ENCODE data around the gene PPP1R14D.

Gene PPP1R14D

DNA sequence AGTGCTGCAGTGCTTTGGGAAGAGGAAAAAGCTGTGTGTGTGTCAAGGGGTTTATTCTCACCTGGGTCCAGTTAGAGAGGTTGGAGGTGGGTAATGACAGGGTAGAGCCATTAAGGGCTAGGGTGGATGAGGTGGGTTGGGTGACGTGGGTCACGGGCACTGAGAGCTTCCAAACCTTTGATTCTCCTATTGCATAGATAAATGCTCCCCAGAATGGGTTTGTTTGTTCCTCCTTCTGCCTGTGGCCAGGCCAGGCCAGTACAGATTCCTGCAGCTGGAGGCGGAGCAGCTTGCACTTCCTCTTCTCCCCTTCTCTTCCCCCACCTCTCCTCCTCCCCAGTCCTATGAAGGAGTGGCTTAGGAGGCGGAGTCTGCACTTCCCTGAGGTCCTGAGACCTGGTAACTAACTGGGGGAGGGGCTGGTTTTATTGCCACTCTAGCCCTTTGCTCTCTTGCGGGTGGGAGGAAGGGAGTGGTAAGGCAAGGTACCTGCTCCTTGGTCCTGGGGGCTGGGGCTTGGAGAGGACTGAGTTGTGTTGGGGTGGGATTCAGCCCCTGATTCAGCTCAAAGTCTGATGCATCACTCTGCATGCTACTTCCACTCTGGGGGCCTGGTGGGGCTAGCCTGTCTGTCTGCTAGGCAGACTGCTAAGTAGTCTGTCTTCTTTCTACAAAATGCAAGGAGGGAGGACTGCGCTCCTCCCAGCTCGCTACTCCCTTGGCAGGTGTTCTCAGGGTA is 18.9 kb upstream of the PPP1R14D start:
- Histone ChIP-seq H3K9ac (ENCODE audit: low read depth, low read length) (no peak overlapping the region), H3K27me3 (ENCODE audit: control insufficient read depth, insufficient read depth, low read length) (peaks cover 43% of the 10 kb centered on the region), H3K4me1 (ENCODE audit: control insufficient read depth, insufficient read depth, low read length) (peaks cover 12% of the 10 kb centered on the region), H3K9me3 (replicated peaks; ENCODE audit: low read length) (no peaks in the 10 kb centered on the region), H3K36me3 (ENCODE audit: insufficient read depth, low read length) (no peaks in the 10 kb centered on the region), H3K4me2 (ENCODE audit: low read length) (no peak overlapping the region), H3K4me3 (ENCODE audit: low read length) (no peak overlapping the region)

- Histone ChIP-seq H3K9me3 (replicated peaks; ENCODE audit: low read length) (no peaks in the 10 kb centered on the region), H3K27me3 (ENCODE audit: control insufficient read depth, insufficient read depth, low read length) (peaks cover 47% of the 10 kb centered on the region), H3K4me1 (ENCODE audit: control insufficient read depth, insufficient read depth, low read length) (peaks cover 12% of the 10 kb centered on the region), H3K4me2 (ENCODE audit: low read length) (no peak overlapping the region), H3K4me3 (ENCODE audit: low read length) (no peak overlapping the region), H3K36me3 (ENCODE audit: insufficient read depth, low read length) (no peaks in the 10 kb centered on the region), H3K9ac (ENCODE audit: low read depth, low read length) (no peak overlapping the region)
Observed at GRCh38 chr15:40846841-40847222, 18.3 kb upstream of the PPP1R14D start.

- H3K4me1 ChIP-seq (ENCODE audit: control insufficient read depth, insufficient read depth, low read length), result peaks cover 12% of the 10 kb centered on the region
- no peak overlapping the region for H3K4me3 ChIP-seq (ENCODE audit: low read length)
- no peak overlapping the region for H3K9ac ChIP-seq (ENCODE audit: low read depth, low read length)
Observed at GRCh38 chr15:40845511-40846284, 17.2 kb upstream of the PPP1R14D start.

DNA sequence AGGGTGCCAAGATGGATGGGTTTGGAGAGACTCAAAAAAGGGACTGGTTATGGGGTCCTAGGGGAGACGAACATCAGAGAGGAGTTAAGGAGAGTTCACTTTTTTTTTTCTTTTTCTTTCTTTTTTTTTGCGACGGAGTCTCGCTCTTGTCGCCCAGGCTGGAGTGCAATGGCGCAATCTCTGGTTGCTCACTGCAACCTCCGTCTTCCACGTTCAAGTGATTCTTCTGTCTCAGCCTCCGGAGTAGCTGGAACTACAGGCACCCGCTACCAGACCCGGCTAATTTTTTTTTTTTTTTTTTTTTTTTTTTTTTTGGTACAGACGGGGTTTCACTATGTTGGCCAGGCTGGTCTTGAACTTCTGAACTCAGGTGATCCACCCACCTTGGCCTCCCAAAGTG is 16.5 kb upstream of the PPP1R14D start:
- peak overlapping the region; percentile 82 for H3K4me2 ChIP-seq (ENCODE audit: low read length)
- H3K27me3 ChIP-seq (ENCODE audit: control insufficient read depth, insufficient read depth, low read length), result peaks cover 52% of the 10 kb centered on the region
- H3K4me3 ChIP-seq (ENCODE audit: low read length), result peak overlapping the region; percentile 52
- H3K4me1 ChIP-seq (ENCODE audit: control insufficient read depth, insufficient read depth, low read length), result peaks cover 12% of the 10 kb centered on the region
- H3K9me3 ChIP-seq (replicated peaks; ENCODE audit: low read length), result no peaks in the 10 kb centered on the region
- H3K36me3 ChIP-seq (ENCODE audit: insufficient read depth, low read length), result no peaks in the 10 kb centered on the region
- no peak overlapping the region for H3K9ac ChIP-seq (ENCODE audit: low read depth, low read length)

More at GRCh38 chr15:40845511-40846284, 17.2 kb upstream of the PPP1R14D start:
- Histone ChIP-seq H3K27me3 (ENCODE audit: control insufficient read depth, insufficient read depth, low read length) (peaks cover 55% of the 10 kb centered on the region), H3K4me2 (ENCODE audit: low read length) (no peak overlapping the region), H3K36me3 (ENCODE audit: insufficient read depth, low read length) (no peaks in the 10 kb centered on the region), H3K9me3 (replicated peaks; ENCODE audit: low read length) (no peaks in the 10 kb centered on the region)

DNA sequence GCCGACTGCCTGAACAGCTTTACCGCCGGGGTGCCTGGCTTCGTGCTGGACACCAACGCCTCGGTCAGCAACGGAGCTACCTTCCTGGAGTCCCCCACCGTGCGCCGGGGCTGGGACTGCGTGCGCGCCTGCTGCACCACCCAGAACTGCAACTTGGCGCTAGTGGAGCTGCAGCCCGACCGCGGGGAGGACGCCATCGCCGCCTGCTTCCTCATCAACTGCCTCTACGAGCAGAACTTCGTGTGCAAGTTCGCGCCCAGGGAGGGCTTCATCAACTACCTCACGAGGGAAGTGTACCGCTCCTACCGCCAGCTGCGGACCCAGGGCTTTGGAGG is 16.2 kb upstream of the PPP1R14D start:
- Histone ChIP-seq H3K4me3 (ENCODE audit: low read length) (peak overlapping the region; percentile 52), H3K4me1 (ENCODE audit: control insufficient read depth, insufficient read depth, low read length) (peaks cover 12% of the 10 kb centered on the region), H3K9ac (ENCODE audit: low read depth, low read length) (no peak overlapping the region), H3K27me3 (ENCODE audit: control insufficient read depth, insufficient read depth, low read length) (peaks cover 52% of the 10 kb centered on the region), H3K9me3 (replicated peaks; ENCODE audit: low read length) (no peaks in the 10 kb centered on the region), H3K36me3 (ENCODE audit: insufficient read depth, low read length) (no peaks in the 10 kb centered on the region), H3K4me2 (ENCODE audit: low read length) (peak overlapping the region; percentile 82)

GRCh38 chr15:40843885-40844695 is 15.6 kb upstream of the PPP1R14D start, which contains the start of gene SPINT1:
SPINT1 (plus strand) TSS chr15:40844048; CDS start chr15:40844555, 507 bp downstream.
- Histone ChIP-seq H3K9me3 (replicated peaks; ENCODE audit: low read length) (no peaks in the 10 kb centered on the region), H3K4me2 (ENCODE audit: low read length) (peak within 1 kb of the TSS; percentile 82), H3K27me3 (ENCODE audit: control insufficient read depth, insufficient read depth, low read length) (peaks cover 52% of the 10 kb centered on the region), H3K4me1 (ENCODE audit: control insufficient read depth, insufficient read depth, low read length) (peaks cover 12% of the 10 kb centered on the region), H3K9ac (ENCODE audit: low read depth, low read length) (no peak within 1 kb of the TSS), H3K4me3 (ENCODE audit: low read length) (peak within 1 kb of the TSS; percentile 52), H3K36me3 (ENCODE audit: insufficient read depth, low read length) (no peaks in the 10 kb centered on the region)

DNA sequence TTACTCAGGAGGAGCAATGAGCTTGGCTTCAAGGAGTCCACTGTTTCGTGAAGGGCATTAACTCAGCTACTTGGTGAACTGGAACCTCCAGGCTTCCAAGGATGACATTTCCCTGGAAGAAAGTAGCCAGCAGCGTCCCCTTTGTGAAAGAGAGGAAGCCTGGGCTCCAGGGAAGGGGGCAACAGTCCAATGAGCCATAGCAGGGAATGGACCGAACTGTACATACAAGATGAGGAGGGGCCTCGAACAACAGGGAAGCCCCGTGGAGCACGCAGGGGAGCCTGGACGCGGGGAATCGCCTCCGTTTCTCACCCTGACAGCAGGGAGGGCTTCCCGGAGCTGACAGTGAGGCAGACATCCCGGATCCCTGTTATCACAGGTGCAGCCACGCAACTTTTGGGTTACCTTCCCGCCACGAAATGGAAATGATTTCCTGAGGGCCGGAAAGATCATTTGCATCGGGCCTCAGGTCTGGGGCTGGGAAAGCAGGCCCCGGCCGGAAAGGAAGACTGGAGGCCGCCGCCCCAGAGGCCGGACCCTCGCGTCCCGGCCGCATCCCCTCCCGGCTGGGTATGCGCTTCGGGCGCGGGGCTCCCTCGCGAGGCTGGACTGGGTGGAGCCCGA is 14.9 kb upstream of the PPP1R14D start:
- no peak overlapping the region for H3K4me3 ChIP-seq (ENCODE audit: low read length)
- H3K9me3 ChIP-seq (replicated peaks; ENCODE audit: low read length), result no peaks in the 10 kb centered on the region
- peak overlapping the region; percentile 82 for H3K4me2 ChIP-seq (ENCODE audit: low read length)
- peaks cover 52% of the 10 kb centered on the region for H3K27me3 ChIP-seq (ENCODE audit: control insufficient read depth, insufficient read depth, low read length)
- H3K9ac ChIP-seq (ENCODE audit: low read depth, low read length), result no peak overlapping the region
- H3K36me3 ChIP-seq (ENCODE audit: insufficient read depth, low read length), result no peaks in the 10 kb centered on the region
- H3K4me1 ChIP-seq (ENCODE audit: control insufficient read depth, insufficient read depth, low read length), result peaks cover 12% of the 10 kb centered on the region

DNA sequence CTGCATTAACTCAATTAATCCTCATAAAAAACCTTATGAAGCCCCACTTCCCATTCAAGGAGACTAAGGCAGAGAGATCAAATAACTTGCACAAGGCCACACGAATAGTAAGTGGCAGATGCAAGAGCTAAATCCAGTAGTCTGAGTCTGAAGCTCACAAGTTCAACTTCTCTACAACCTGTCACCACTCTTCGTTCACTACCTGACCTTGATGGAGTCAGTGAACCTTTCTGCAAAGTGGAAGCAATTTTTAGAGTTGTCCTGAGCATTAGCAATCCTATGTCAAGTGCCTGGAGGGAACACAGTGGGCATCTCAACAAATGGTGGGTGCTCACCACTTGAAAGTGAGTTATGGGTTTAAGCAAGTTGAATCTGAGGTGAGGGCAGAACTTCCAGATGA is 13.2 kb upstream of the PPP1R14D start:
- Histone ChIP-seq H3K9ac (ENCODE audit: low read depth, low read length) (no peak overlapping the region), H3K4me2 (ENCODE audit: low read length) (no peak overlapping the region), H3K4me3 (ENCODE audit: low read length) (no peak overlapping the region), H3K4me1 (ENCODE audit: control insufficient read depth, insufficient read depth, low read length) (peaks cover 12% of the 10 kb centered on the region), H3K36me3 (ENCODE audit: insufficient read depth, low read length) (no peaks in the 10 kb centered on the region), H3K9me3 (replicated peaks; ENCODE audit: low read length) (no peaks in the 10 kb centered on the region), H3K27me3 (ENCODE audit: control insufficient read depth, insufficient read depth, low read length) (peaks cover 46% of the 10 kb centered on the region)

DNA sequence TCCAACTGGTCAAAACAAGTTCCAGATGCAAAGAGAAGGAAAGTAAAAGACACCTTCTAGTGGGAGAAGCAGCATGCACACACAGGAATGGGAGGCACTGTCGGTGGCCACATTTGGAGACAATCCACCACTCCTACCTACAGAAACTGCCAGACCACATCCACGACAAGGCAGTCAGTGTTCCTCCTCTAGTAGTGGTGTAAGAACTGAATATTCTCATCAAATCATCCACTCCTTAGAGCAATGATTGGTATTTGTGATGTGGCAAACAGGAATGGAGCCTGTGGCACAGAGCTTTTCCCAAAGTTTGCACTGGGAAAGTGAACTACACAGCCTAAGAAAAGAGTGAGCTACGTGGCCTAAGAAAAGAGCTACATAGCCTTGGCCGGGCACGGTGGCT is 10.2 kb upstream of the PPP1R14D start:
- Histone ChIP-seq H3K9ac (ENCODE audit: low read depth, low read length) (no peak overlapping the region), H3K36me3 (ENCODE audit: insufficient read depth, low read length) (no peaks in the 10 kb centered on the region), H3K4me3 (ENCODE audit: low read length) (no peak overlapping the region), H3K4me2 (ENCODE audit: low read length) (no peak overlapping the region), H3K9me3 (replicated peaks; ENCODE audit: low read length) (no peaks in the 10 kb centered on the region), H3K27me3 (ENCODE audit: control insufficient read depth, insufficient read depth, low read length) (peaks cover 25% of the 10 kb centered on the region), H3K4me1 (ENCODE audit: control insufficient read depth, insufficient read depth, low read length) (no peaks in the 10 kb centered on the region)

DNA sequence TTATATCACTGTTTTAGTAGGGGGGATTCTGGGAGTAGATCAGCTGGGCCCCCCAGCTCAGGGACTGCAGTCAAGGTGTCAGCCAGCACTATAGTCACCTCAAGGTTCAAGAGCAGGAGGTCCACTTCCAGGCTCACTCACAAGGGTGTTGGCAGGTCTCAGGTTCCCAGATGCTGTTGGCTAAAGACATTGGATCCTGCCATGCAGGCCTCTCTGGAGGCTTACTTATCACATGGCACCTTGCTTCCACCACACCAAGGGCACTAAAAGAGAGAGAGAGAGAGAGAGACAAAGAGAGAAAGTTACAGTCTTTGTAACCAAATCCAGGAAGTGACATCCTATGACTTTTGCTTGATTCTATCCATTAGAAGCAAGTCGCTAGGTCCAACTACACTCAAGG is 7.5 kb upstream of the PPP1R14D start:
- no peak overlapping the region for H3K9ac ChIP-seq (ENCODE audit: low read depth, low read length)
- H3K4me1 ChIP-seq (ENCODE audit: control insufficient read depth, insufficient read depth, low read length), result no peaks in the 10 kb centered on the region
- no peaks in the 10 kb centered on the region for H3K36me3 ChIP-seq (ENCODE audit: insufficient read depth, low read length)
- H3K9me3 ChIP-seq (replicated peaks; ENCODE audit: low read length), result no peaks in the 10 kb centered on the region
- no peak overlapping the region for H3K4me2 ChIP-seq (ENCODE audit: low read length)
- no peak overlapping the region for H3K4me3 ChIP-seq (ENCODE audit: low read length)
- peaks cover 2% of the 10 kb centered on the region for H3K27me3 ChIP-seq (ENCODE audit: control insufficient read depth, insufficient read depth, low read length)

GRCh38 chr15:40832903-40833302 is 4.4 kb upstream of the PPP1R14D start:
- Histone ChIP-seq H3K4me1 (ENCODE audit: control insufficient read depth, insufficient read depth, low read length) (no peaks in the 10 kb centered on the region), H3K36me3 (ENCODE audit: insufficient read depth, low read length) (no peaks in the 10 kb centered on the region), H3K9ac (ENCODE audit: low read depth, low read length) (no peak overlapping the region), H3K4me2 (ENCODE audit: low read length) (no peak overlapping the region), H3K9me3 (replicated peaks; ENCODE audit: low read length) (no peaks in the 10 kb centered on the region), H3K4me3 (ENCODE audit: low read length) (no peak overlapping the region), H3K27me3 (ENCODE audit: control insufficient read depth, insufficient read depth, low read length) (peaks cover 13% of the 10 kb centered on the region)
